Smooth muscle cell (in vitro differentiated cells): ENCODE data around the gene HBZ. TPM values are rescaled to one million over a fixed set of nuclear protein-coding genes. Genes with fewer than 3 reads are reported as not detected.
"Not testable (repeated sequence)": the region's sequence is repeated elsewhere in the genome, so short reads cannot be mapped to it uniquely, and the experiment has no call there.

Experiments used
- DNase-seq: peaks from one replicate; lab custom pipeline; 2025; ENCODE audit not compliant: unreplicated experiment; lab: John Stamatoyannopoulos, UW
- H2AFZ ChIP-seq: fragments of 200-600 bp; sonication (generic); 2 replicates; pipeline ENCODE4 v1.6.0; 2016; ENCODE audit warnings: antibody characterized with exemption, low read depth, mild to moderate bottlenecking
- H3F3A ChIP-seq: fragments of 200-600 bp; sonication (generic); 2 replicates; pipeline ENCODE4 v1.6.0; 2017; ENCODE audit warnings: antibody characterized with exemption, low read depth
- H3K27ac ChIP-seq: fragments of 200-600 bp; sonication (generic); 2 replicates; pipeline ENCODE4 v1.5.1; 2016; ENCODE audit warnings: low read depth, mild to moderate bottlenecking
- H3K27me3 ChIP-seq: fragments of 200-600 bp; sonication (generic); 2 replicates; pipeline ENCODE4 v1.6.1; 2016; ENCODE audit warnings: low read depth, mild to moderate bottlenecking
- H3K36me3 ChIP-seq: fragments of 200-600 bp; sonication (generic); 2 replicates; pipeline ENCODE4 v1.5.1; 2016; ENCODE audit warnings: low read depth
- H3K4me1 ChIP-seq: fragments of 200-600 bp; sonication (generic); 2 replicates; pipeline ENCODE4 v1.5.1; 2016; ENCODE audit warnings: low read depth
- H3K4me2 ChIP-seq: fragments of 200-600 bp; sonication (generic); 2 replicates; pipeline ENCODE4 v1.6.0; 2016; ENCODE audit warnings: mild to moderate bottlenecking
- H3K4me3 ChIP-seq: fragments of 200-600 bp; sonication (generic); 2 replicates; pipeline ENCODE4 v1.5.1; 2016; ENCODE audit warnings: mild to moderate bottlenecking
- H3K79me2 ChIP-seq: fragments of 200-600 bp; sonication (generic); 2 replicates; pipeline ENCODE4 v1.6.0; 2016; ENCODE audit warnings: low read depth, mild to moderate bottlenecking
- H3K9ac ChIP-seq: fragments of 200-600 bp; sonication (generic); 2 replicates; pipeline ENCODE4 v1.6.0; 2016; ENCODE audit warnings: low read depth
- H3K9me3 ChIP-seq: fragments of 200-600 bp; sonication (generic); replicated peaks from 2 replicates; pipeline ENCODE4 v1.5.1; 2016; ENCODE audit warnings: low read depth
- H4K20me1 ChIP-seq: fragments of 200-600 bp; sonication (generic); 2 replicates; pipeline ENCODE4 v1.6.0; 2016; ENCODE audit warnings: low read depth
- CTCF ChIP-seq: fragments of 200-600 bp; sonication (generic); IDR thresholded peaks from 2 replicates; pipeline ENCODE4 v1.5.1; 2017; ENCODE audit warnings: borderline replicate concordance, mild to moderate bottlenecking, antibody characterized with exemption; ENCODE audit not compliant: insufficient read depth, poor library complexity, severe bottlenecking
- WGBS: methylation state at CpG from one replicate; pipeline ENCODE4 v1.1.7; 2016; ENCODE audit warnings: low lambda C conversion rate; 5-methylcytosine and 5-hydroxymethylcytosine counted together
- polyA plus RNA-seq: library from polyadenylated mRNA; unstranded; fragments of >200 nt; fragmentation: Nextera tagmentation; extraction: Ambion mirVana; gene quantifications from 2 replicates; pipeline ENCODE4 v1.2.1, GENCODE V29; 2016
- total RNA-seq: library from RNA; depleted of rRNA; stranded (reverse); fragments of >200 nt; gene quantifications from 2 replicates; pipeline ENCODE4 v1.2.3, GENCODE V29; 2014

HBZ gene
- total and polyA plus RNA-seq, 2 experiments from 2014 or later: not detected

- no peaks in the 10 kb centered on the region for H3F3A ChIP-seq
Measured at GRCh38 chr16:162271-162991, 10.0 kb downstream of the HBZ start.

GRCh38 chr16:163139-163538, 10.7 kb downstream of the HBZ start:
- H3K4me1 ChIP-seq, H2AFZ ChIP-seq, H3F3A ChIP-seq, DNase-seq, H3K79me2 ChIP-seq, H3K4me3 ChIP-seq, H4K20me1 ChIP-seq, H3K36me3 ChIP-seq, H3K9me3 ChIP-seq, H3K9ac ChIP-seq, H3K4me2 ChIP-seq, H3K27ac ChIP-seq: not testable (repeated sequence)
- peaks cover 61% of the 10 kb centered on the region for H3K27me3 ChIP-seq
- no CpG with 5 or more reads among the region's 10 CpGs for WGBS

More at GRCh38 chr16:162271-162991, 10.0 kb downstream of the HBZ start:
- Histone ChIP-seq H2AFZ (no peak overlapping the region), H3K79me2 (no peaks in the 10 kb centered on the region), H3K36me3 (no peaks in the 10 kb centered on the region), H3K27me3 (peaks cover 60% of the 10 kb centered on the region), H3K9me3 (no peaks in the 10 kb centered on the region), H3K4me2 (no peak overlapping the region), H4K20me1 (no peaks in the 10 kb centered on the region), H3K4me3 (no peak overlapping the region), H3K27ac (no peak overlapping the region), H3K4me1 (peaks cover 5% of the 10 kb centered on the region), H3K9ac (no peak overlapping the region)
- no peak for DNase-seq
- no peak for TF ChIP-seq CTCF
- 90% methylated on average over 13 of the region's 13 CpGs for WGBS

- DNase-seq, H3K79me2 ChIP-seq, H3F3A ChIP-seq, H3K27ac ChIP-seq, H3K9me3 ChIP-seq, H3K9ac ChIP-seq, H4K20me1 ChIP-seq, H3K4me1 ChIP-seq, H3K4me2 ChIP-seq, H3K36me3 ChIP-seq, H3K4me3 ChIP-seq, H2AFZ ChIP-seq: not testable (repeated sequence)
- H3K27me3 ChIP-seq: peaks cover 62% of the 10 kb centered on the region
- WGBS: 40% methylated on average over 1 of the region's 3 CpGs
Measured at GRCh38 chr16:163696-164095, 11.3 kb downstream of the HBZ start.

- H3K27ac ChIP-seq, H3K79me2 ChIP-seq, DNase-seq, H3K9me3 ChIP-seq, H3K4me1 ChIP-seq, H2AFZ ChIP-seq, H3K36me3 ChIP-seq, H3K9ac ChIP-seq, H3F3A ChIP-seq, H3K4me2 ChIP-seq, H4K20me1 ChIP-seq, H3K4me3 ChIP-seq: not testable (repeated sequence)
- WGBS: no CpG with 5 or more reads among the region's 80 CpGs
- peaks cover 63% of the 10 kb centered on the region for H3K27me3 ChIP-seq
Measured at GRCh38 chr16:164134-164823, 11.8 kb downstream of the HBZ start.

GRCh38 chr16:164827-165538, 12.5 kb downstream of the HBZ start:
- no peaks in the 10 kb centered on the region for H3K79me2 ChIP-seq
- no peak for DNase-seq
- no peak for TF ChIP-seq CTCF
- no peak overlapping the region for H2AFZ ChIP-seq
- H3F3A ChIP-seq: no peaks in the 10 kb centered on the region
- no peaks in the 10 kb centered on the region for H3K36me3 ChIP-seq
- H3K4me3 ChIP-seq: peak overlapping the region; percentile 8
- 6% methylated on average over 41 of the region's 77 CpGs for WGBS
- H4K20me1 ChIP-seq: no peaks in the 10 kb centered on the region
- peaks cover 5% of the 10 kb centered on the region for H3K4me1 ChIP-seq
- H3K27me3 ChIP-seq: peaks cover 64% of the 10 kb centered on the region
- no peak overlapping the region for H3K27ac ChIP-seq
- H3K9ac ChIP-seq: no peak overlapping the region
- peak overlapping the region; percentile 78 for H3K4me2 ChIP-seq
- no peaks in the 10 kb centered on the region for H3K9me3 ChIP-seq
